ENCODE measurements around the gene PAIP2. TPM values are rescaled to one million over a fixed set of nuclear protein-coding genes. Genes with fewer than 3 reads are reported as not detected.
A peak's percentile ranks its signal among the peaks of the same experiment; 100 is the strongest.

PAIP2 gene
- total and polyA plus RNA-seq, 7 donors: 70.7 to 146 (median 98.0) TPM

GRCh38 chr5:139392324-139392677 is 50.6 kb downstream of the PAIP2 start:
- intact Hi-C loops (cut with DNase I): no loop called here
- H3K27ac ChIP-seq: peak overlapping the region in 1 of 4 donors; percentile 8
- peaks cover 0 to 35% (median 32%) of the 10 kb centered on the region in 4 donors for H3K4me1 ChIP-seq
- H3K36me3 ChIP-seq: no peaks in the 10 kb centered on the region
- peaks cover 29 to 50% (median 39%) of the 10 kb centered on the region in 3 donors for H3K27me3 ChIP-seq
- 5 to 7% methylated on average over 36 of the region's 36 CpGs for WGBS, 2 donors
- H3K4me3 ChIP-seq: peak overlapping the region in 3 of 4 donors; percentile 38 to 45 (median 39)
- no peak for DNase-seq
- TF ChIP-seq CTCF (IDR thresholded peaks at IDR 0.05): no peak
- no peak for TF ChIP-seq POLR2AphosphoS5 (IDR thresholded peaks at IDR 0.05)
- no peak for TF ChIP-seq EP300 (IDR thresholded peaks at IDR 0.05)
- no peak for TF ChIP-seq POLR2A (IDR thresholded peaks at IDR 0.05)
- H3K9me3 ChIP-seq: no peaks in the 10 kb centered on the region

DNA sequence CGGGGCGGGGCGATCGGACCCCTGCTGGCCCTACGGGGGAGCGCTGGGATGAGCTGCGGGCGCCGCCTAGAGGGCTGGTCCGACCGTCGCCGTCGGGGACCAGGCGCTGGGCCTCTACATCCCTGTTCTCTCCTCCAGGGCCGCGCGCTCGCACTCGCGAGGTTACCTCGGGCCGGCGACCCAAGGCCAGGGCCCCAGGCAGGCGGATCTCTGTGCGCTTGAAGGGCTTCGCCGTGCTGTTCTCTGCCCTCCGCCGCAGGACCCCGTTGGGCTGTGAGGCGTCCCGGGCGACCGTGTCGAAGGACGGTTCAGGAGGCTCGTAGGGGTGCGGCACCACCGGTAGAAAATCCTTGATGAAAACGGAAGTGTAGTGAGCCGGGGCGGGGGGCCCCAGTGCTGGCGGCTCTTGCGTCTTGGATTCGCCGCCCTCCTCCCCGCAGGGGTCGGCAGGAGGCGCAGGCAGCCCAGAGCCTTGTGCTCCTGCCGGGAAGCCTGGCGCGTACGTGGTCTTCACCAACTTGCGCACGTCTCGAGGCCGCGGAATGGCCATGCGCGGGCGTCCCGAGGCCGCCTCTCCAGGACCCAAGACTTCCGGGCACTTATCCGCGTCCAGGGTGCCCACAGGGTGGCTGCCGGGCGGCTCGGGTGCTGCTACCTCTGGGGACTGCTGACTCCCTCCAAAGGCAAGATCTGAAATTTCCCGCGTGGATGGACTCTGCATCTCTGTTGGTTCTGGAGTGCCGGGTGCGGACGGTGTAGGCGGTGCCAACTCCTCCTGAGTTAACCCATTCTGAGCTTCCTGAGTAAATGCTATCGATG is 51.2 kb downstream of the PAIP2 start:
- H3K27ac ChIP-seq: no peak overlapping the region
- H3K4me1 ChIP-seq: peaks cover 0 to 35% (median 32%) of the 10 kb centered on the region in 4 donors
- no peaks in the 10 kb centered on the region for H3K36me3 ChIP-seq
- H3K4me3 ChIP-seq: peak overlapping the region; percentile 7 to 45 (median 38)
- DNase-seq: no peak
- 1 to 2% methylated on average over 77 of the region's 77 CpGs for WGBS, 2 donors
- H3K9me3 ChIP-seq: no peaks in the 10 kb centered on the region
- no peak for TF ChIP-seq POLR2AphosphoS5 (IDR thresholded peaks at IDR 0.05)
- TF ChIP-seq CTCF (IDR thresholded peaks at IDR 0.05): peak in 2 of 4 experiments; percentile 32 to 44
- peaks cover 29 to 50% (median 39%) of the 10 kb centered on the region in 3 donors for H3K27me3 ChIP-seq
- intact Hi-C loops (cut with DNase I): no loop called here

- intact Hi-C loops (cut with DNase I): no loop called here
- no peaks in the 10 kb centered on the region for H3K36me3 ChIP-seq
- no peak for DNase-seq
- H3K27me3 ChIP-seq: peaks cover 29 to 50% (median 39%) of the 10 kb centered on the region in 3 donors
- H3K9me3 ChIP-seq: no peaks in the 10 kb centered on the region
- peak overlapping the region in 1 of 4 donors; percentile 81 for H3K27ac ChIP-seq
- peak overlapping the region in 3 of 4 donors; percentile 38 to 45 (median 39) for H3K4me3 ChIP-seq
- peaks cover 0 to 35% (median 32%) of the 10 kb centered on the region in 4 donors for H3K4me1 ChIP-seq
- TF ChIP-seq CTCF (IDR thresholded peaks at IDR 0.05) (no peak), POLR2AphosphoS5 (IDR thresholded peaks at IDR 0.05) (no peak), POLR2A (IDR thresholded peaks at IDR 0.05) (no peak), EP300 (IDR thresholded peaks at IDR 0.05) (no peak)
- WGBS, 2 donors: 8 to 18% methylated on average over 49 of the region's 49 CpGs
Observed at GRCh38 chr5:139393497-139394122, 52.0 kb downstream of the PAIP2 start.

- intact Hi-C loops (cut with DNase I): no loop called here
- WGBS, 2 donors: 6 to 24% methylated on average over 62 of the region's 62 CpGs
- no peak for DNase-seq
- Histone ChIP-seq H3K9me3 (no peaks in the 10 kb centered on the region), H3K27ac (peak overlapping the region in 2 of 4 donors; percentile 16 to 81), H3K4me1 (peaks cover 0 to 35% (median 32%) of the 10 kb centered on the region in 4 donors), H3K36me3 (no peaks in the 10 kb centered on the region), H3K4me3 (peak overlapping the region; percentile 7 to 45 (median 38)), H3K27me3 (peaks cover 29 to 50% (median 39%) of the 10 kb centered on the region in 3 donors)
- no peak for TF ChIP-seq POLR2AphosphoS5 (IDR thresholded peaks at IDR 0.05)
- TF ChIP-seq POLR2A (IDR thresholded peaks at IDR 0.05): no peak
- peak in 2 of 4 experiments; percentile 7 to 37 for TF ChIP-seq CTCF (IDR thresholded peaks at IDR 0.05)
- no peak for TF ChIP-seq EP300 (IDR thresholded peaks at IDR 0.05)
Observed at GRCh38 chr5:139394123-139394653, 52.5 kb downstream of the PAIP2 start.
